Neural cell (in vitro differentiated cells): ENCODE data around the gene RFX6.

Source experiments
- CTCF ChIP-seq: fragments of 450-650 bp; IDR thresholded peaks from 2 replicates; pipeline ENCODE4 v1.5.1; 2014; ENCODE audit warnings: antibody characterized with exemption, mild to moderate bottlenecking, moderate library complexity; ENCODE audit not compliant: poor library complexity, severe bottlenecking
- POLR2AphosphoS5 ChIP-seq: IDR thresholded peaks from 2 replicates; pipeline ENCODE4 v1.6.1; 2012

GRCh38 chr6:116955773-116956172 is 78.7 kb downstream of the RFX6 start:
- TF ChIP-seq CTCF = no peak
- no peak for TF ChIP-seq POLR2AphosphoS5
